Chondrocyte (in vitro differentiated cells): ENCODE data around the gene FILIP1L. TPM values are rescaled to one million over a fixed set of nuclear protein-coding genes. Genes with fewer than 3 reads are reported as not detected.

Experiments used
- DNase-seq: peaks from one replicate; pipeline ENCODE4 v3.0.0; 2021; ENCODE audit warnings: mixed read lengths, low spot score
- H3K27ac Mint-ChIP-seq: one replicate; pipeline ENCODE4 v1.8.0; 2021; ENCODE audit warnings: mild to moderate bottlenecking, moderate library complexity, mixed read lengths; ENCODE audit not compliant: unreplicated experiment
- H3K27me3 Mint-ChIP-seq: 2 replicates; pipeline ENCODE4 v1.8.0; 2021; ENCODE audit warnings: low read depth, mixed read lengths
- H3K36me3 Mint-ChIP-seq: 2 replicates; pipeline ENCODE4 v1.8.0; 2021; ENCODE audit warnings: low read depth, mixed read lengths
- H3K4me1 Mint-ChIP-seq: 2 replicates; pipeline ENCODE4 v1.8.0; 2021; ENCODE audit warnings: low read depth, mild to moderate bottlenecking, mixed read lengths
- H3K4me3 Mint-ChIP-seq: one replicate; pipeline ENCODE4 v1.8.0; 2021; ENCODE audit warnings: mild to moderate bottlenecking, moderate library complexity, mixed read lengths; ENCODE audit not compliant: unreplicated experiment
- H3K9me3 Mint-ChIP-seq: 2 replicates; pipeline ENCODE4 v1.8.0; 2021; ENCODE audit warnings: low read depth, mixed read lengths
- total RNA-seq: library from RNA; stranded (reverse); gene quantifications from 3 replicates; pipeline ENCODE4 v1.2.1, GENCODE V29; 2021
- TF ChIP-seq, protein P1 (sequence below): fragments of 200-600 bp; sonication (generic); IDR thresholded peaks from 2 replicates; pipeline ENCODE4 v1.5.0; 2021; ENCODE audit warnings: antibody characterized with exemption, mild to moderate bottlenecking, moderate library complexity

FILIP1L gene
- total RNA-seq, 1 donor from 2014 or later: 122 TPM

DNA sequence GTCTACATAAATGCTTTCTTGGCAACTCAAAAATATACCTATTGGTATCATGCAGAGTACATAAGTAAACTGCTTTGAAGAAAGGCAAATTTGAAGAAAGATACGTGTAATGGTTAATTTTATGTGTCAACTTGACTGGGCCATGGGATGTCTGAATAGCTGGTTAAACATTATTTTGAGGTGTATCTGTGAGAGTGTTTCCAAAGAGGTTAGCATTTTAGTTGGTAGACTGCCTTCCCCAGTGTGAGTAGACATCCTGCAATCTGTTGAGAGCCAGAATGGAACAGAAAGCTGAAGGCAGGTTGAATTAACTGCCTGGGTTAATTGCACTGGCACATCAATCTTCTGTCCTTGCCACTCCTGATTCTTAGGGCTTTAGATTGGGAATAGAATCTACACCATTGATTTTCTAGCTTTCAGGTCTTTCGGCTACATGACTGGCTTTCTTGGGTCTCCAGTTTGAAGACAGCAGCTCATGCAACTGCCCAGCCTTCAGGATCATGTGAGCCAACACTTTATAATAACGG, 198.3 kb downstream of the FILIP1L start:
- Mint-ChIP-seq H3K36me3 (no peaks in the 10 kb centered on the region), H3K27me3 (no peaks in the 10 kb centered on the region), H3K4me3 (no peak overlapping the region), H3K4me1 (peaks cover 26% of the 10 kb centered on the region), H3K27ac (no peak overlapping the region), H3K9me3 (no peaks in the 10 kb centered on the region)
- TF ChIP-seq, protein P1, sequence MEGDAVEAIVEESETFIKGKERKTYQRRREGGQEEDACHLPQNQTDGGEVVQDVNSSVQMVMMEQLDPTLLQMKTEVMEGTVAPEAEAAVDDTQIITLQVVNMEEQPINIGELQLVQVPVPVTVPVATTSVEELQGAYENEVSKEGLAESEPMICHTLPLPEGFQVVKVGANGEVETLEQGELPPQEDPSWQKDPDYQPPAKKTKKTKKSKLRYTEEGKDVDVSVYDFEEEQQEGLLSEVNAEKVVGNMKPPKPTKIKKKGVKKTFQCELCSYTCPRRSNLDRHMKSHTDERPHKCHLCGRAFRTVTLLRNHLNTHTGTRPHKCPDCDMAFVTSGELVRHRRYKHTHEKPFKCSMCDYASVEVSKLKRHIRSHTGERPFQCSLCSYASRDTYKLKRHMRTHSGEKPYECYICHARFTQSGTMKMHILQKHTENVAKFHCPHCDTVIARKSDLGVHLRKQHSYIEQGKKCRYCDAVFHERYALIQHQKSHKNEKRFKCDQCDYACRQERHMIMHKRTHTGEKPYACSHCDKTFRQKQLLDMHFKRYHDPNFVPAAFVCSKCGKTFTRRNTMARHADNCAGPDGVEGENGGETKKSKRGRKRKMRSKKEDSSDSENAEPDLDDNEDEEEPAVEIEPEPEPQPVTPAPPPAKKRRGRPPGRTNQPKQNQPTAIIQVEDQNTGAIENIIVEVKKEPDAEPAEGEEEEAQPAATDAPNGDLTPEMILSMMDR: no peak
- DNase-seq: no peak

DNA sequence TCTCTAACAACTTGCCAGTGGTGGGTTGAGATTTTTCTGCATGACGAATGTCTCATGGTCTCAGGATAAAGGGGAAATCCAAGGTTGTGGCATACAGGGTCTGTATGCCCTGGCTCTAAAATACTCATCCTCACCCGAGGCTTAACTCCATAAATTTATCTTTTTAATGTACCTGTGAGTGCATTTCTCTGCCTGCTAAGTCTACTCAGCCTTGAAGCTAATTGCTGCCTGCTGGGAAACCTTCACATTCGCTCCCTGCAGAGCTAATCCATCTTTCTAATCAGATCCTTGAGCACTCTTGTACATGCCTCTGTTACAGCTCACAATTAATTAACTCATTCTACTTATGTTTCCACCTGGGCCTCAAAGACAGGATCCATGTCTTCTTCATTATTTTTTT, 202.9 kb downstream of the FILIP1L start:
- TF ChIP-seq, protein P1: no peak
- Mint-ChIP-seq H3K36me3 (no peaks in the 10 kb centered on the region), H3K4me1 (peaks cover 24% of the 10 kb centered on the region), H3K27ac (no peak overlapping the region), H3K27me3 (no peaks in the 10 kb centered on the region), H3K9me3 (no peaks in the 10 kb centered on the region), H3K4me3 (no peak overlapping the region)
- no peak for DNase-seq

DNA sequence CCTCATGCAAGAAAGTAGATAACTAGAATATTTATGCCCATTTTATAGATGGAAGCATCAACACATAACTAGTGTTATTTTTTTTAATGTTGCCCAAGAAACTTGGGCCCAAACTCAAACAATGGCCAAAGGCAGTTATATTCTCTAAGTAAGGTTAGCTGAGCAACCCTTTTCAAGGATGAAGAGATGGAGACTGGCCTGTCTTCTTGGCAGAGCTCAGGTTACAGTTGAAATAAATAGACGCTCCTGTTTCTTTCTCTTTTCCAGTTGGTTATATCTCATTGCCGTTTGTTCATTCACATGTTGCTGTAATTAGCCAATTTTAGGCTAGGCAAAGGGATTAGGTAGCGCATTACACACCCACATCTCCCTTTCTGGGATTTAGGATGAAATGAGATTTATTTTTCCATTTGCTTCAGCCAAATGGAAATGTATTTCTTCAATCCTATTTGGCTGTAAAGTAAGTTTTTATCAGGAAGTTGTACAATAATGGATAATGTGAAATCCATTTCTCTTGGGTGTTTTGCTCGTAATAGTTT, 203.5 kb downstream of the FILIP1L start:
- Mint-ChIP-seq H3K27me3 (no peaks in the 10 kb centered on the region), H3K27ac (peak overlapping the region; percentile 81), H3K36me3 (no peaks in the 10 kb centered on the region), H3K4me1 (peaks cover 24% of the 10 kb centered on the region), H3K4me3 (no peak overlapping the region), H3K9me3 (no peaks in the 10 kb centered on the region)
- TF ChIP-seq, protein P1: no peak
- no peak for DNase-seq

DNA sequence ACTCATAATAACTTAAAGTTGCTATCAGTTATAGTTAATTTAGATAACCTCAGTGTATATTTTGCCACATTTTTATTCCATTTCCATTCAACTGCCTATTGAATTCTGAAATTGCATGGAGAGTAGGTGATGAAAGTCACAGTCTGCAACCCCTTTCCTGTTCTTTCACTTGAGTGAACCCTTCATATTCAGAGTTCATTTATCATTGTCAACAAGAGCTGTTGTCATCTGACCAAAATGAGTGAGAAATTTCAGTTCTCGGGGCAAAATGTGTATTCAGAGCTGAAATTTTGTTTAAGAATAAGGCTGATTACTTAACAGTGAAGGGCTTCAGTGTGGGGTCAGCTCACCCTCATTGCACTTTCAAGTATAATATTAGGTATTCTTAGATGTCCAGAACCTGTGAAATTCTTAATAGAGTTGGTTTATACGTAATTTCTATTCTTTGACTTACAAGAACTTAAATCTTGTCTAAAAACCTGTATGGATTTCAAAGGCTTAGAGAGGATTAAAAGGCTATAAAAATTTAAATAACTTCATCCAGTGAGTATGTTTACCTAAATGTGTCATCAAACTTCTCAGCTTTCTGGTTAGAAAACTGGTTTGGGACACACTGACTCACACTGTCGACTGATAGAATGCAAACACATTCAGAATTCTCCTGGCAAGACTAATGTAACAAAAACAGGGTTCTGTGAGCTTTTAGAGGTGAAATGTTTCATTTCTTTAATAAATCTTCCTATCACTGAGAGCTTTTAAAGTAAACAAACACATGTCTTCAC, 204.4 kb downstream of the FILIP1L start:
- Mint-ChIP-seq H3K4me1 (peaks cover 24% of the 10 kb centered on the region), H3K27ac (peak overlapping the region; percentile 81), H3K4me3 (no peak overlapping the region), H3K27me3 (no peaks in the 10 kb centered on the region), H3K9me3 (no peaks in the 10 kb centered on the region), H3K36me3 (no peaks in the 10 kb centered on the region)
- DNase-seq: no peak
- TF ChIP-seq, protein P1: no peak

DNA sequence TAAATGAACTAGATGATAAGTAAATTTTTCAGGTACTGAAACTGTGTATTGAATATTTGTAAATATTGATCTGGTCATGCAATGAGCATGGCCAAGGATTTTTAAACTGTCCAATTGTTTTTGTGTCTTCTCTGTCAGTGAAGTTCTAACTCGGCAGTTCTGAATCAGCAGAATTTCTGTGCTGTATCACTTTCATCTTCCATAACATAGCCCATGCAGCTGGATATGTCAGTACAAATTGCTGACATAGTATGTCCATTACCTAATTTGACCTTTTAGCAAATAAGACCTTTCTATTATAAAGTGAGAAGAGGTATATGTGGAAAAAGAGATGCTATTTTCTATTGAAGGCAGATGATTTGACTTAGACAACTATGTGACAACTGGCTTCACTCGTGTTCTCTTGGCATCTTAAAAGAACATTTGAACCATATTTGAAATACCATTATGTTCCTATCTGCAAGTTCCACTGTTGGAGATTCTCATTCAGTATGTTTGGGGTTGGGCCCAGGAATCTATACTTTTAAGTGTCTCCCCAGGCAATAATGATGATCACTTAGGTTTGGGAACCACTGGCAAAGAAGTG, 206.2 kb downstream of the FILIP1L start:
- TF ChIP-seq, protein P1: no peak
- no peak for DNase-seq
- peaks cover 24% of the 10 kb centered on the region for H3K4me1 Mint-ChIP-seq
- H3K27me3 Mint-ChIP-seq: no peaks in the 10 kb centered on the region
- no peaks in the 10 kb centered on the region for H3K36me3 Mint-ChIP-seq
- no peaks in the 10 kb centered on the region for H3K9me3 Mint-ChIP-seq
- no peak overlapping the region for H3K27ac Mint-ChIP-seq
- no peak overlapping the region for H3K4me3 Mint-ChIP-seq
